Neural cell (in vitro differentiated cells): ENCODE results near the gene KRT28.

ENCODE experiments used
- EP300 ChIP-seq: fragments of 450-650 bp; conservative IDR thresholded peaks from 2 replicates; pipeline ENCODE4 v1.6.1; 2014; ENCODE audit warnings: antibody characterized with exemption, mild to moderate bottlenecking, moderate library complexity; ENCODE audit not compliant: poor library complexity, severe bottlenecking
- EZH2 ChIP-seq: fragments of 200-600, 300-800 bp; shearing (Covaris generic), sonication (generic); IDR thresholded peaks from 2 replicates; pipeline ENCODE4 v1.6.1; 2014; ENCODE audit warnings: antibody characterized with exemption, low read length, borderline replicate concordance, mild to moderate bottlenecking; ENCODE audit not compliant: insufficient read depth, poor library complexity, severe bottlenecking
- POLR2AphosphoS5 ChIP-seq: IDR thresholded peaks from 2 replicates; pipeline ENCODE4 v1.6.1; 2012
- SMC3 ChIP-seq: fragments of 450-650 bp; conservative IDR thresholded peaks from 2 replicates; pipeline ENCODE4 v1.6.1; 2014; ENCODE audit warnings: antibody characterized with exemption, mild to moderate bottlenecking, moderate library complexity; ENCODE audit not compliant: poor library complexity
- TF ChIP-seq, protein P1 (sequence below): fragments of 450-650 bp; IDR thresholded peaks from 2 replicates; pipeline ENCODE4 v1.5.1; 2014; ENCODE audit warnings: antibody characterized with exemption, mild to moderate bottlenecking, moderate library complexity; ENCODE audit not compliant: poor library complexity, severe bottlenecking
- TF ChIP-seq, protein P2 (sequence below): IDR thresholded peaks from 2 replicates; pipeline ENCODE4 v1.6.1; 2012; ENCODE audit warnings: borderline replicate concordance

DNA sequence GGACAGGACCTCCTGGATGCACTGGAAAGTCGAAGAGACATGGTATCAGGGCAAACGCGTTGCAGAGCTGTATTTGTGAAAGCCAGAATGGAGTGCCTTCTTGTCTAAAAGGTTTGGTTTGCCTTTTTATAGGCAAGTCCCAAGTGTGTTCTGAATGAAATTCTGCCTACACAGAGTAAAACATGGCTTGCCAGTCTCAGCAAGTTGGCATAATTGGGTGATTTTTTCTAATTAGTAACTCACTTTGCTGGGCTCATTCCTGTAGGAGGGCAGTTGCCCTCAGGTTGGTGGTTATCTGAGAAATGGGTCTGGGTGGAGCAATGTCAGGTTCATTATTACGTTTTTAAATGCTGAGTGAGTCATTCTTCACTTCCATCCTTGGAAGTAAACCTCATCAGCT lies 44.5 kb downstream of the KRT28 start, which contains the start of gene KRT25:
- TF ChIP-seq SMC3 (no peak), POLR2AphosphoS5 (no peak), EP300 (no peak), EZH2 (no peak)
- TF ChIP-seq, protein P1, sequence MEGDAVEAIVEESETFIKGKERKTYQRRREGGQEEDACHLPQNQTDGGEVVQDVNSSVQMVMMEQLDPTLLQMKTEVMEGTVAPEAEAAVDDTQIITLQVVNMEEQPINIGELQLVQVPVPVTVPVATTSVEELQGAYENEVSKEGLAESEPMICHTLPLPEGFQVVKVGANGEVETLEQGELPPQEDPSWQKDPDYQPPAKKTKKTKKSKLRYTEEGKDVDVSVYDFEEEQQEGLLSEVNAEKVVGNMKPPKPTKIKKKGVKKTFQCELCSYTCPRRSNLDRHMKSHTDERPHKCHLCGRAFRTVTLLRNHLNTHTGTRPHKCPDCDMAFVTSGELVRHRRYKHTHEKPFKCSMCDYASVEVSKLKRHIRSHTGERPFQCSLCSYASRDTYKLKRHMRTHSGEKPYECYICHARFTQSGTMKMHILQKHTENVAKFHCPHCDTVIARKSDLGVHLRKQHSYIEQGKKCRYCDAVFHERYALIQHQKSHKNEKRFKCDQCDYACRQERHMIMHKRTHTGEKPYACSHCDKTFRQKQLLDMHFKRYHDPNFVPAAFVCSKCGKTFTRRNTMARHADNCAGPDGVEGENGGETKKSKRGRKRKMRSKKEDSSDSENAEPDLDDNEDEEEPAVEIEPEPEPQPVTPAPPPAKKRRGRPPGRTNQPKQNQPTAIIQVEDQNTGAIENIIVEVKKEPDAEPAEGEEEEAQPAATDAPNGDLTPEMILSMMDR: no peak
- TF ChIP-seq, protein P2, sequence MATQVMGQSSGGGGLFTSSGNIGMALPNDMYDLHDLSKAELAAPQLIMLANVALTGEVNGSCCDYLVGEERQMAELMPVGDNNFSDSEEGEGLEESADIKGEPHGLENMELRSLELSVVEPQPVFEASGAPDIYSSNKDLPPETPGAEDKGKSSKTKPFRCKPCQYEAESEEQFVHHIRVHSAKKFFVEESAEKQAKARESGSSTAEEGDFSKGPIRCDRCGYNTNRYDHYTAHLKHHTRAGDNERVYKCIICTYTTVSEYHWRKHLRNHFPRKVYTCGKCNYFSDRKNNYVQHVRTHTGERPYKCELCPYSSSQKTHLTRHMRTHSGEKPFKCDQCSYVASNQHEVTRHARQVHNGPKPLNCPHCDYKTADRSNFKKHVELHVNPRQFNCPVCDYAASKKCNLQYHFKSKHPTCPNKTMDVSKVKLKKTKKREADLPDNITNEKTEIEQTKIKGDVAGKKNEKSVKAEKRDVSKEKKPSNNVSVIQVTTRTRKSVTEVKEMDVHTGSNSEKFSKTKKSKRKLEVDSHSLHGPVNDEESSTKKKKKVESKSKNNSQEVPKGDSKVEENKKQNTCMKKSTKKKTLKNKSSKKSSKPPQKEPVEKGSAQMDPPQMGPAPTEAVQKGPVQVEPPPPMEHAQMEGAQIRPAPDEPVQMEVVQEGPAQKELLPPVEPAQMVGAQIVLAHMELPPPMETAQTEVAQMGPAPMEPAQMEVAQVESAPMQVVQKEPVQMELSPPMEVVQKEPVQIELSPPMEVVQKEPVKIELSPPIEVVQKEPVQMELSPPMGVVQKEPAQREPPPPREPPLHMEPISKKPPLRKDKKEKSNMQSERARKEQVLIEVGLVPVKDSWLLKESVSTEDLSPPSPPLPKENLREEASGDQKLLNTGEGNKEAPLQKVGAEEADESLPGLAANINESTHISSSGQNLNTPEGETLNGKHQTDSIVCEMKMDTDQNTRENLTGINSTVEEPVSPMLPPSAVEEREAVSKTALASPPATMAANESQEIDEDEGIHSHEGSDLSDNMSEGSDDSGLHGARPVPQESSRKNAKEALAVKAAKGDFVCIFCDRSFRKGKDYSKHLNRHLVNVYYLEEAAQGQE: no peak
